ENCODE results near the gene PCDHGA7. TPM values are rescaled to one million over a fixed set of nuclear protein-coding genes. Genes with fewer than 3 reads are reported as not detected.
A peak's percentile ranks its signal among the peaks of the same experiment; 100 is the strongest.
"Not testable (repeated sequence)": the region's sequence is repeated elsewhere in the genome, so short reads cannot be mapped to it uniquely, and the experiment has no call there.

PCDHGA7 gene
- polyA plus RNA-seq, 4 donors: 0.30 to 0.32 TPM; not detected in 2

DNA sequence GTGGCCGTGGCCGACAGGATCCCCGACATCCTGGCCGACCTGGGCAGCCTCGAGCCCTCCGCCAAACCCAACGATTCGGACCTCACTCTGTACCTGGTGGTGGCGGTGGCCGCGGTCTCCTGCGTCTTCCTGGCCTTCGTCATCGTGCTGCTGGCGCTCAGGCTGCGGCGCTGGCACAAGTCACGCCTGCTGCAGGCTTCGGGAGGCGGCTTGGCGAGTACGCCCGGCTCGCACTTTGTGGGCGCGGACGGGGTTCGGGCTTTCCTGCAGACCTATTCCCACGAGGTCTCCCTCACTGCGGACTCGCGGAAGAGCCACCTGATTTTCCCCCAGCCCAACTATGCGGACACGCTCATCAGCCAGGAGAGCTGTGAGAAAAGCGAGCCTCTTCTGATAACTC is 36.5 kb upstream of the PCDHGA7 start:
- H3K27me3 ChIP-seq (ENCODE audit: control insufficient read depth in 3 of 3, insufficient read depth in 3 of 3, low read length in 3 of 3): peaks cover 0 to 18% (median 8%) of the 10 kb centered on the region in 3 donors
- not testable (repeated sequence) for FAIRE-seq; H3K4me3 ChIP-seq (ENCODE audit: low read depth in 1 of 3, low read length in 3 of 3); H3K36me3 ChIP-seq (ENCODE audit: control insufficient read depth in 3 of 3, insufficient read depth in 2 of 3, low read depth in 1 of 3, low read length in 3 of 3); DNase-seq; H3K4me1 ChIP-seq (ENCODE audit: control insufficient read depth in 3 of 3, insufficient read depth in 2 of 3, low read depth in 1 of 3, low read length in 2 of 3); H3K27ac ChIP-seq (ENCODE audit: low read depth in 1 of 3, low read length in 2 of 3)
- WGBS, 3 donors: 50 to 63% (median 59%) methylated on average over 17 to 27 of the region's 35 CpGs
- H3K9me3 ChIP-seq (ENCODE audit: control insufficient read depth in 2 of 2, insufficient read depth in 1 of 2, low read depth in 1 of 2, low read length in 1 of 2): peaks cover 0 to 53% of the 10 kb centered on the region in 2 donors

DNA sequence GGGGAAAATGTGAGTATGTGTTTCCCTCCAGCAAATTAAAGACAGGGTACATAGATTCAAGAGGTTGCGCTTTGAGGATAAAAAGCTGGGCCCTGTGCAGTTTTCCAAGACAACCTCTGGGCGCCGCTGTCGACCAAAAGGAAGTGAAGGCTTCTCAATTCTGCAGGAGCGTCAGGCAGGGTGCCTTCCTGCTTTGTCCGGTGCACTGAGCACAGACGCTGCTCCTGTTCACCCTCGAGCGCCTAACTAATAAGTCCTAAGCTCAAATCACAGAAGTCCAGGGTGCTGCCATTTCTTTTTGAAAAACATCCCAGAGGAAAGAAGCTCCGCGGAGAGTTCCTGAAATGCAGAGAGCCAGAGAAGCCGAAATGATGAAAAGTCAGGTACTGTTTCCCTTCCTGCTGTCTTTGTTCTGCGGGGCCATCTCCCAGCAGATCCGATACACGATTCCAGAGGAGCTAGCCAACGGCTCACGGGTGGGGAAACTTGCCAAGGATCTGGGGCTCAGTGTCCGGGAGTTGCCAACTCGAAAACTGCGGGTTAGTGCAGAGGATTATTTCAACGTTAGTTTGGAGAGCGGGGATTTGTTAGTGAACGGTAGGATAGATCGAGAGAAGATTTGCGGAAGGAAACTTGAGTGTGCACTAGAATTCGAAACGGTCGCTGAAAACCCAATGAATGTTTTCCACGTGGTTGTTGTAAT is 32.5 kb upstream of the PCDHGA7 start, which contains the start of gene PCDHGB1:
PCDHGB1 (plus strand) TSS at position 183 of the 703 bp plus-strand sequence; CDS start at position 345, 162 bp downstream.
- Histone ChIP-seq H3K27me3 (ENCODE audit: control insufficient read depth in 3 of 3, insufficient read depth in 3 of 3, low read length in 3 of 3) (peaks cover 2 to 20% (median 13%) of the 10 kb centered on the region in 3 donors), H3K9me3 (ENCODE audit: control insufficient read depth in 2 of 2, insufficient read depth in 1 of 2, low read depth in 1 of 2, low read length in 1 of 2) (peaks cover 2 to 55% of the 10 kb centered on the region in 2 donors), H3K36me3 (ENCODE audit: control insufficient read depth in 3 of 3, insufficient read depth in 2 of 3, low read depth in 1 of 3, low read length in 3 of 3) (no peaks in the 10 kb centered on the region), H3K4me1 (ENCODE audit: control insufficient read depth in 3 of 3, insufficient read depth in 2 of 3, low read depth in 1 of 3, low read length in 2 of 3) (no peaks in the 10 kb centered on the region), H3K27ac (ENCODE audit: low read depth in 1 of 3, low read length in 2 of 3) (no peak within 1 kb of the TSS), H3K4me3 (ENCODE audit: low read depth in 1 of 3, low read length in 3 of 3) (no peak within 1 kb of the TSS)
- DNase-seq: peak in 1 of 2 donors; percentile 15
- no peak for FAIRE-seq
- WGBS, 3 donors: 28 to 37% (median 37%) methylated on average over 29 of the region's 29 CpGs

DNA sequence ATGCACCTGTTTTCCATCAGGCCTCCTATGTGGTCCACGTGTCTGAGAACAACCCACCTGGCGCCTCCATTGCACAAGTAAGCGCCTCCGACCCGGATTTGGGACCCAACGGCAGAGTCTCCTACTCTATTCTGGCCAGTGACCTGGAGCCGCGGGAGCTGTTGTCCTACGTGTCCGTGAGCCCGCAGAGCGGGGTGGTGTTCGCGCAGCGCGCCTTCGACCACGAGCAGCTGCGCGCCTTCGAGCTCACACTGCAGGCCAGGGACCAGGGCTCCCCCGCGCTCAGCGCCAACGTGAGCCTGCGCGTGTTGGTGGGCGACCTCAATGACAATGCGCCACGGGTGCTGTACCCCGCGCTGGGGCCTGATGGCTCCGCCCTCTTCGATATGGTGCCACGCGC is 31.0 kb upstream of the PCDHGA7 start:
- FAIRE-seq (no peak), DNase-seq (no peak)
- H3K4me3 ChIP-seq (ENCODE audit: low read depth in 1 of 3, low read length in 3 of 3): no peak overlapping the region
- no peaks in the 10 kb centered on the region for H3K4me1 ChIP-seq (ENCODE audit: control insufficient read depth in 3 of 3, insufficient read depth in 2 of 3, low read depth in 1 of 3, low read length in 2 of 3)
- H3K36me3 ChIP-seq (ENCODE audit: control insufficient read depth in 3 of 3, insufficient read depth in 2 of 3, low read depth in 1 of 3, low read length in 3 of 3): no peaks in the 10 kb centered on the region
- H3K27me3 ChIP-seq (ENCODE audit: control insufficient read depth in 3 of 3, insufficient read depth in 3 of 3, low read length in 3 of 3): peaks cover 2 to 19% (median 10%) of the 10 kb centered on the region in 3 donors
- H3K9me3 ChIP-seq (ENCODE audit: control insufficient read depth in 2 of 2, insufficient read depth in 1 of 2, low read depth in 1 of 2, low read length in 1 of 2): peaks cover 2 to 57% of the 10 kb centered on the region in 2 donors
- H3K27ac ChIP-seq (ENCODE audit: low read depth in 1 of 3, low read length in 2 of 3): no peak overlapping the region
- WGBS, 3 donors: 40 to 63% (median 58%) methylated on average over 28 to 35 of the region's 36 CpGs

DNA sequence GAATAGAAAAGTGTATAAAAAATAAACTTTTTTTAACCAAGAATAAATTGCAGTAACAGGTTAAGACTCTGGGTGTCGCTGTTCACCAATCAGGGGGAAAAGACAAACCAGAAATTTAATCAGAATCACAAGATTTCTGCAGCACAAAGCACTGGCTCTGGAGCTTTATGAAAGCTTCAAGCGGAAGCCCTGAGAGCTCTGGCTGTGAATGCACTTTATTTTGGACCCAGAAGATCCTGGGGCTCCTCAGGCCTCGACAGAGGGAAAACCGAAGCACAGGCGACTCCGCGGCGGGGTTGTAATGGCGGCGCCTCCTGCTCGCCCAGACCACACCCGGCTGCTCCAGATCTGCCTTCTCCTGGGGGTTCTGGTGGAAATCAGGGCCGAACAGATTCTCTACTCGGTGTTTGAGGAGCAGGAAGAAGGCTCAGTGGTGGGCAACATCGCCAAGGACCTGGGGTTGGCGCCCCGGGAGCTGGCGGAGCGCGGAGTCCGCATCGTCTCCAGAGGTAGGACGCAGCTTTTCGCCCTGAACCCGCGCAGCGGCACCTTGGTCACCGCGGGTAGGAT is 27.6 kb upstream of the PCDHGA7 start, which contains the start of gene PCDHGA4:
PCDHGA4 (plus strand) TSS at position 122 of the 570 bp plus-strand sequence; CDS start at position 209, 87 bp downstream.
- FAIRE-seq: no peak
- WGBS, 3 donors: 21 to 49% (median 38%) methylated on average over 29 of the region's 29 CpGs

DNA sequence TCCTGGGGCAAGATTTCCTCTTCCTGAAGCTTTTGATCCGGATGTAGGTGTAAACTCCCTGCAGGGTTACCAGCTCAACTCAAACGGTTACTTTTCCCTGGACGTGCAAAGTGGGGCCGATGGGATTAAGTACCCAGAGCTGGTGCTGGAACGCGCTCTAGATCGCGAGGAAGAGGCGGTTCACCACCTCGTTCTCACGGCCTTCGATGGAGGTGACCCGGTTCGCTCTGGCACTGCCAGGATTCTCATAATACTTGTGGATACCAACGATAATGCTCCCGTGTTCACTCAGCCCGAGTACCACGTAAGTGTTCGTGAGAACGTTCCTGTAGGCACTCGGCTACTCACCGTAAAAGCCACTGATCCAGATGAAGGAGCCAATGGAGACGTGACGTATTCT is 26.9 kb upstream of the PCDHGA7 start:
- no peak overlapping the region for H3K4me3 ChIP-seq (ENCODE audit: low read depth in 1 of 3, low read length in 3 of 3)
- no peaks in the 10 kb centered on the region for H3K36me3 ChIP-seq (ENCODE audit: control insufficient read depth in 3 of 3, insufficient read depth in 2 of 3, low read depth in 1 of 3, low read length in 3 of 3)
- peaks cover 2 to 58% of the 10 kb centered on the region in 2 donors for H3K9me3 ChIP-seq (ENCODE audit: control insufficient read depth in 2 of 2, insufficient read depth in 1 of 2, low read depth in 1 of 2, low read length in 1 of 2)
- H3K4me1 ChIP-seq (ENCODE audit: control insufficient read depth in 3 of 3, insufficient read depth in 2 of 3, low read depth in 1 of 3, low read length in 2 of 3): no peaks in the 10 kb centered on the region
- DNase-seq (no peak), FAIRE-seq (no peak)
- H3K27me3 ChIP-seq (ENCODE audit: control insufficient read depth in 3 of 3, insufficient read depth in 3 of 3, low read length in 3 of 3): peaks cover 2 to 22% (median 15%) of the 10 kb centered on the region in 3 donors
- no peak overlapping the region for H3K27ac ChIP-seq (ENCODE audit: low read depth in 1 of 3, low read length in 2 of 3)
- 55 to 73% (median 69%) methylated on average over 24 of the region's 24 CpGs for whole genome bisulfite sequencing, 3 donors

More for the DNA sequence above, 27.6 kb upstream of the PCDHGA7 start, which contains the start of gene PCDHGA4:
- H3K36me3 ChIP-seq (ENCODE audit: control insufficient read depth in 3 of 3, insufficient read depth in 2 of 3, low read depth in 1 of 3, low read length in 3 of 3): no peaks in the 10 kb centered on the region
- no peaks in the 10 kb centered on the region for H3K4me1 ChIP-seq (ENCODE audit: control insufficient read depth in 3 of 3, insufficient read depth in 2 of 3, low read depth in 1 of 3, low read length in 2 of 3)
- DNase-seq: no peak
- no peak within 1 kb of the TSS for H3K4me3 ChIP-seq (ENCODE audit: low read depth in 1 of 3, low read length in 3 of 3)
- H3K27ac ChIP-seq (ENCODE audit: low read depth in 1 of 3, low read length in 2 of 3): no peak within 1 kb of the TSS
- peaks cover 2 to 20% (median 10%) of the 10 kb centered on the region in 3 donors for H3K27me3 ChIP-seq (ENCODE audit: control insufficient read depth in 3 of 3, insufficient read depth in 3 of 3, low read length in 3 of 3)
- peaks cover 2 to 58% of the 10 kb centered on the region in 2 donors for H3K9me3 ChIP-seq (ENCODE audit: control insufficient read depth in 2 of 2, insufficient read depth in 1 of 2, low read depth in 1 of 2, low read length in 1 of 2)

DNA sequence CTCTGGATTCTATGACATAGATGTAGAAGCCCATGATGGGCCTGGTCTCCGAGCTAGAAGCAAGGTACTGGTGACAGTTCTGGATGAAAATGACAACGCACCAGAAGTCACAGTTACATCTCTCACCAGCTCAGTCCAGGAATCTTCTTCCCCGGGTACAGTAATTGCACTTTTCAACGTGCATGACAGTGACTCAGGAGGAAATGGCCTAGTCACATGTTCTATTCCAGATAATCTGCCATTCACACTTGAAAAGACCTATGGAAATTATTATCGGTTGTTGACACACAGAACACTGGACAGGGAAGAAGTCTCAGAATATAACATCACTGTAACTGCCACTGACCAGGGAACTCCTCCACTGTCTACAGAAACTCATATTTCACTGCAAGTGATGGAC is 26.4 kb upstream of the PCDHGA7 start:
- H3K9me3 ChIP-seq (ENCODE audit: control insufficient read depth in 2 of 2, insufficient read depth in 1 of 2, low read depth in 1 of 2, low read length in 1 of 2): peaks cover 2 to 59% of the 10 kb centered on the region in 2 donors
- no peaks in the 10 kb centered on the region for H3K4me1 ChIP-seq (ENCODE audit: control insufficient read depth in 3 of 3, insufficient read depth in 2 of 3, low read depth in 1 of 3, low read length in 2 of 3)
- FAIRE-seq: no peak
- no peaks in the 10 kb centered on the region for H3K36me3 ChIP-seq (ENCODE audit: control insufficient read depth in 3 of 3, insufficient read depth in 2 of 3, low read depth in 1 of 3, low read length in 3 of 3)
- no peak overlapping the region for H3K4me3 ChIP-seq (ENCODE audit: low read depth in 1 of 3, low read length in 3 of 3)
- peaks cover 2 to 19% (median 16%) of the 10 kb centered on the region in 3 donors for H3K27me3 ChIP-seq (ENCODE audit: control insufficient read depth in 3 of 3, insufficient read depth in 3 of 3, low read length in 3 of 3)
- 67 to 73% (median 73%) methylated on average over 5 of the region's 5 CpGs for WGBS, 3 donors
- DNase-seq: no peak
- no peak overlapping the region for H3K27ac ChIP-seq (ENCODE audit: low read depth in 1 of 3, low read length in 2 of 3)

DNA sequence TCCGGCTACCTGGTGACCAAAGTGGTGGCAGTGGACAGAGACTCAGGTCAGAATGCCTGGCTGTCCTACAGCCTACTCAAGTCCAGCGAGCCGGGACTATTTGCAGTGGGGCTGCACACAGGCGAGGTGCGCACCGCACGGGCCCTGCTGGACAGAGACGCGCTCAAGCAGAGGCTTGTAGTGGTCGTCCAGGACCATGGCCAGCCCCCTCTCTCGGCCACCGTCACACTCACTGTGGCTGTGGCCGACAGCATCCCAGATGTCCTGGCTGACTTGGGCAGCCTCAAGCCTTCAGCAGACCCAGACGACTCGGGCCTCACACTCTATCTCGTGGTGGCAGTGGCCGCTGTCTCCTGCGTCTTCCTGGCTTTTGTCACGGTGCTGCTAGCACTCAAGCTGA is 25.6 kb upstream of the PCDHGA7 start:
- Histone ChIP-seq H3K27ac (ENCODE audit: low read depth in 1 of 3, low read length in 2 of 3) (no peak overlapping the region), H3K9me3 (ENCODE audit: control insufficient read depth in 2 of 2, insufficient read depth in 1 of 2, low read depth in 1 of 2, low read length in 1 of 2) (peaks cover 0 to 59% of the 10 kb centered on the region in 2 donors), H3K27me3 (ENCODE audit: control insufficient read depth in 3 of 3, insufficient read depth in 3 of 3, low read length in 3 of 3) (peaks cover 2 to 21% (median 18%) of the 10 kb centered on the region in 3 donors), H3K4me1 (ENCODE audit: control insufficient read depth in 3 of 3, insufficient read depth in 2 of 3, low read depth in 1 of 3, low read length in 2 of 3) (no peaks in the 10 kb centered on the region), H3K4me3 (ENCODE audit: low read depth in 1 of 3, low read length in 3 of 3) (no peak overlapping the region), H3K36me3 (ENCODE audit: control insufficient read depth in 3 of 3, insufficient read depth in 2 of 3, low read depth in 1 of 3, low read length in 3 of 3) (no peaks in the 10 kb centered on the region)
- DNase-seq (no peak), FAIRE-seq (no peak)
- 54 to 62% (median 54%) methylated on average over 19 of the region's 19 CpGs for WGBS, 3 donors

DNA sequence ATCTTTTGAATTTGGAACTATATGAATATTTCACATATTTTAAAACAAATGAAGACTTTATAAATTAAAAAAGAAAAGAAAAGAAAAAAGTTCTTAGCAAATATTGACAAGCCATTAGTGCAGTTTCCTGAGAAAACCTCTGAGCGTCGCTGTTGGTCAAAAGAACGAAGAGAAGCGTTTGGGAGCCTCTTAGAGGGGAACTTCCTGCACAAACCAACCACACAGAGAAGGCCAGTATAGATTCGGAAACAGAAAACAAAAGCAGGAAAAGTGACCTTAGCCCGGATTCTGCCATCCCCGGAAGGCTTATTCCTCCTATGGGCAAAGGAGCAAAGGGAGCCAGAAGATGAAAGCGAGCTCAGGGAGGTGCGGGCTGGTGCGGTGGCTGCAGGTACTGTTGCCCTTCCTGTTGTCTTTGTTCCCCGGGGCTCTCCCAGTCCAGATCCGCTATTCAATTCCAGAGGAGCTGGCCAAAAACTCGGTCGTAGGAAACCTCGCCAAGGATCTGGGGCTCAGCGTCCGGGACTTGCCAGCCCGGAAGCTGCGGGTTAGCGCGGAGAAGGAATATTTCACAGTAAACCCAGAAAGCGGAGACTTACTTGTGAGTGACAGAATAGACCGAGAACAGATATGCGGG is 22.6 kb upstream of the PCDHGA7 start, which contains the start of gene PCDHGB2:
PCDHGB2 (plus strand) TSS at position 205 of the 637 bp plus-strand sequence; CDS start at position 347, 142 bp downstream.
- FAIRE-seq (no peak), DNase-seq (peak in 1 of 2 donors; percentile 20)
- 21 to 33% (median 31%) methylated on average over 24 of the region's 24 CpGs for WGBS, 3 donors

More for the DNA sequence above, 22.6 kb upstream of the PCDHGA7 start, which contains the start of gene PCDHGB2:
- H3K4me1 ChIP-seq (ENCODE audit: control insufficient read depth in 3 of 3, insufficient read depth in 2 of 3, low read depth in 1 of 3, low read length in 2 of 3): no peaks in the 10 kb centered on the region
- H3K27ac ChIP-seq (ENCODE audit: low read depth in 1 of 3, low read length in 2 of 3): no peak within 1 kb of the TSS
- no peak within 1 kb of the TSS for H3K4me3 ChIP-seq (ENCODE audit: low read depth in 1 of 3, low read length in 3 of 3)
- peaks cover 0 to 32% (median 21%) of the 10 kb centered on the region in 3 donors for H3K27me3 ChIP-seq (ENCODE audit: control insufficient read depth in 3 of 3, insufficient read depth in 3 of 3, low read length in 3 of 3)
- H3K36me3 ChIP-seq (ENCODE audit: control insufficient read depth in 3 of 3, insufficient read depth in 2 of 3, low read depth in 1 of 3, low read length in 3 of 3): no peaks in the 10 kb centered on the region
- H3K9me3 ChIP-seq (ENCODE audit: control insufficient read depth in 2 of 2, insufficient read depth in 1 of 2, low read depth in 1 of 2, low read length in 1 of 2): peaks cover 2 to 64% of the 10 kb centered on the region in 2 donors

All from small intestine (tissue), 7 donors.